Measurements from ENCODE around the gene THAP4.

THAP4 gene

GRCh38 chr2:241562269-241562891 lies 74.6 kb downstream of the THAP4 start:
- no peak for DNase-seq

DNA sequence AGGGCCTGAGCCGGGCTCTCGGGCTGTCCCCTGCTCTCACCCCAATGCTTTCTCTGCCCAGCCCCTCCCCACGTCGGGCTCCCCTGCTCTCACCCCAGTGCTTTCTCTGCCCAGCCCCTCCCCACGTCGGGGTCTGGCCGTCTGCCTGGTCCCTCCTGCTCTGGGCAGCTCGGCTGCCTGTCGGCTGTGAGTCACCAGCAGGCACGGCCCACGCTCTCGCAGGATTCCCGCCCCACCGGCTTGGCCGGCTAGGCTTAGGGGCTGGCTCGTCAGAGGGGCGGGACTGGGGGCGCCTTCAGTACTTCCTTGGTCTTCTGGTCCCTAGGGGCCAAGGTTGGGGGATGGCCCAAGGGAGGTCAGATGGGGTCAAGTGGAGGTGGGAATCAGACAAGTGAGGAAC lies 75.1 kb downstream of the THAP4 start:
- no peak for DNase-seq

DNA sequence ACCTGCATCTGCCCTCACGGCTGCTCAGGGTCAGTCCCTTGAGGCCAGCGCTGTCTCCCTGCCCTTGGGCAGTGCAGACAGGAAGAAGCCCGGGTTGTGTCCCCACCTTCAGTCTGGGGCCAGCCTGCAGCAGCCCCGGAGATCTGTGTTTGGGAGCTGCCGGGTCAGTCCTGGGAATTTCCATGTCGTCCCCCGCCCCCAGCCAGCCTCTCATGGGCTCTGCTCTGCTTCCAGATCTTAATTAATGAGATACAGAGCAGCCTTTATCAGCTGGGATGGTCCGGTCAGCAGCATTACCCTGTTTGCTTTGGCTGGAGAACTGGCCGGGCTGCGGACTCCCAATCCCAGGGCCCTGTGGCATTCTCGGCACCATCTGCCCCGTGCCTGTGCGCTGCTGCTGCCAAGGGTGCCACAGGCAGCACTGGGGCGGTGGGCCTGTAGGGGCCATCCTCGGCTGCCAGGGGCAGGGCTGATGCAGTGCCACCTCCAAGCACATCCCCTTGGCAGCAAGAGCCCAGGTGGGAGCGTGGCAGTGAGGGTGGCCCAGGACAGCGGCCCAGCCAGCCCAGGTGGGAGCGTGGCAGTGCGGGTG lies 76.0 kb downstream of the THAP4 start:
- no peak for DNase-seq

GRCh38 chr2:241560162-241560882 lies 76.6 kb downstream of the THAP4 start:
- no peak for DNase-seq

DNA sequence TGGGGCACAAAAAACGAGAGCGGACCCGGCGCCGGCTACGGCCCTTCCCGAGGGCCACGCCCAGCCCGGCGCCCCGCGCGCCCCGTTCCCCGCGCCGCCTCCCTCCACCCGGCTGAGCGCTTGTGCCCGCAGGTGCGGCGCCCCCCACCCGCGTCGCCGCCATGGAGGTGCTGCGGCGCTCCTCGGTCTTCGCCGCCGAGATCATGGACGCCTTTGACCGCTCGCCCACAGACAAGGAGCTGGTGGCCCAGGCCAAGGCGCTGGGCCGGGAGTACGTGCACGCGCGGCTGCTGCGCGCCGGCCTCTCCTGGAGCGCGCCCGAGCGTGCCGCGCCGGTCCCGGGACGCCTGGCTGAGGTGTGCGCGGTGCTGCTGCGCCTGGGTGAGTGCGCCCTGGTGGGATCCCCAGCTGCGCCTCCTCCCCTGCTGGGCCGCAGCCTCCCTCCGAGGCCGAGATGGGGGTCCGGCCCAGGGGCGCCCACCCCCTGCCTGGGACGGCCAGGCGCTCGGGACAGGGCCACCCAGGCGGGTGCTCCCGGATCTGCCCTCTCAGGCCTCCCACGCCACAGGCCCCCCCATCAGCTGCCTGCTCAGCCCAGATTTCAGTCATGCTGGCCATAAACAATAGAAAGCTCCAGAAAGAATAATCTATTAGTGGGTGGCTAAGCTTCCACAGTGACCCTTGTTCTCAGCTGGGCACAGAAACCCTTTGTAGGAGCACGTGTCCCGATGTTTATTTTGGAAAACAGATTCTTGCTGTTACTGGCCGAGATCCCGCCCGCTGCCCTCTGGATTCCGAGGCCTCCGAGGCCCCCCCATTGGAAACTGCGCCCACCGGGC lies 77.4 kb downstream of the THAP4 start:
- DNase-seq: no peak

GRCh38 chr2:241558532-241559322 lies 78.2 kb downstream of the THAP4 start, which contains the start of gene BOK:
BOK (plus strand) TSS chr2:241558745; CDS start chr2:241559484, 739 bp downstream.
- no peak for DNase-seq

DNA sequence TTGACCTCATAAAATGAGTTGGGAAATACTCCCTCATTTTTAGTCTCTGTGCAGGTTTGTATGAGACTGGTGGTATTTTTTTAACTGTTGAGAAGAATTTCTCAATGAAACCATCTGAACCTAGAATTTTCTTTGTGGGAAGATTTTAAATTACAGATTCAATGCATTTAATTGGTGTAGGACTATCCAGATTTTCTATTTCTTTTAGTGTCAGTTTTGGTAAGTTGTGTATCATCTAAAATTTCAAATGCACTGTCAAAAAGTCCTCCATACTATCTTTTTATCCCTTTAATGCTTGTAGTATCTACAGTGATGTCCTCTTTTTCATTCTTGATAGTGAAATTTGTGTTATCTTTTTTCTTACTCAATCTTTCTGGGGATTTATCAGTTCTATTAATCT lies 80.2 kb downstream of the THAP4 start:
- DNase-seq: no peak

- DNase-seq: no peak
Measured at GRCh38 chr2:241555711-241556110, 81.2 kb downstream of the THAP4 start.

- DNase-seq: no peak
Measured at GRCh38 chr2:241554610-241555322, 82.2 kb downstream of the THAP4 start.

DNA sequence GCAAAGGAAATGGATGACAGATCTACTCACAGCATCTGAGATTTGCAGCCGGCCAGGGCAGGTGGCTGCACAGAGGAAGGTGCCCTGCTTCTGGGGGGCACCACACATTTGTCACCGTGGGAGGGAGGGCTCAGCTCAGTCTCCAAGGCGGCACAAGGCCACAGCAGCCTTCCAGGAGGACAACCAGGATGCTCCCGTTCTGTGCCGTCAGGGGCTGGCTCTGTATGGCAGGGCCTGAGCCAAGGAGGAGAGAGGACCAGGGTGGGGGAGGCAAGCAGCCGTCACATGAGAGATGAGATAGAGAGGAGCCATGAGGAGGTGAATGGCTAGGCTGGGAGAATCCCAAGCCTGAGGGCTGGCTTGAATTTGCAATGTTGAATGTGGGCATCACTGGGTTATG lies 83.0 kb downstream of the THAP4 start:
- no peak for DNase-seq

DNA sequence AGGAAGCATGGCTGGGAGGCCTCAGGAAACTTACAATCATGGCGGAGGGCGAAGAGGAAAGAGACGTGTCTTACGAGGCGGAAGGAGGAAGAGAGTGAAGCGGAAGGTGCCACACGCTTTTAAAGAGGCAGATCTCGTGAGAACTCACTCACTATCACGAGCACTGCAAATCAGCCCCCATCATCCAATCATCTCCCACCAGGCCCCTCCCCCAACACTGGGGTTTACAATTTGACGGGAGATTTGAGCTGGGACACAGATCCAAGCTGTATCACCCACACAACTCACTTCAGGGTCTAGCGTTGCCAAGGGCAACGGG lies 83.5 kb downstream of the THAP4 start:
- no peak for DNase-seq

GRCh38 chr2:241551998-241552737 lies 84.8 kb downstream of the THAP4 start:
- no peak for DNase-seq

GRCh38 chr2:241551599-241551997 lies 85.4 kb downstream of the THAP4 start:
- no peak for DNase-seq

DNA sequence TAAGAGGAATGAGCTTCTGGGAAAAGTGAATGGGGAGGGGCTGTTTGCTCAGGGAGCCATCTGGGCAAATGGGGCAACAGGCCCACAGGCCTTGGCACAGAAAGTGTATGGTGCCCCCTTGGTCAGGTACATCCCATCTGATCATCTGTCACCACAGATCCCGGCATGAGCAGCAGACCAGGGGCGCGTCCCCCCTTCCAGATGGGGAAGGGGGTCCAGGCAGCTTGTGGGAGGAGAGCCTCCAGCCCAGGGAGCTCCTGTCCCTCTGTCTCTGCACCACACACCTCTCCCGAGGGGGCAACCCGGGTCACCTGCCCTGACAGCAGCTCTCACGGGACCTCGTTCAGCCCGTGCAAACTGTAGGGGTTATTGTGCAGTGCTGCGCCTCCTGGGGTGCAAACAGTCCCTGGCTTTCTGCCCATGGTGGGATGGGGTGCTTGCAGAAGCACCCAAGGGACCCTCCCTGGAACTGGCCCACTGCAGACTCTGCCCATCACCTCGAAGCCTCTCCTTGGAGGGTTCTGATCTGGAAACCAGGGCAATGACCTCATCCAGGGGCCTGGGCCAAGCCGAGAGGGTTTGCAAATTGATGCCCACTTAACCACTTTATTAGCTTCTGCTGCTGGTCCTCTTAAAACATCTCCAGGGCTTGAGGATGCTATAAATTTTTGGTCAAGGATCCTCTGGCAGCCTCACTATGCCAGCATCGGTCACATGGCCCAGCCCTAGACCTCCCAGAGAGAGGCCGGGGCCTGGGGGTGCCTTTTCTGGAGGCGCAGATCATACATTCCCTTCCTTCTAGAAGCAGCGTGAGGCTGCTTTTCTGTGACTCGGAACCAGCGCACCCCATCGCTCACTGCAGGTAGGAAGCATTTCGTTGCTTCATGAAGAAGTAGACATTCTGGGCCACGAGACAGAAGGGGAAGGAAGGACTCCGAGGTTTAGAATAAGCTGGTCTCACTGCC lies 86.1 kb downstream of the THAP4 start:
- no peak for DNase-seq

- no peak for DNase-seq
Measured at GRCh38 chr2:241548451-241548835, 88.5 kb downstream of the THAP4 start.

GRCh38 chr2:241547781-241548450 lies 89.0 kb downstream of the THAP4 start:
- DNase-seq: no peak

- no peak for DNase-seq
Measured at GRCh38 chr2:241546771-241547498, 90.0 kb downstream of the THAP4 start.

Data from T-helper 1 cell (primary cell).